ENCODE data around the gene TMEM132D. TPM values are rescaled to one million over a fixed set of nuclear protein-coding genes. Genes with fewer than 3 reads are reported as not detected.
"Not testable (repeated sequence)": the region's sequence is repeated elsewhere in the genome, so short reads cannot be mapped to it uniquely, and the experiment has no call there.

TMEM132D gene
- total and polyA plus RNA-seq, 4 donors: 0.01 to 0.14 (median 0.08) TPM

- TF ChIP-seq CTCF (IDR thresholded peaks at IDR 0.05; ENCODE audit: low read depth, low read length, missing input control) (no peak), ATF3 (IDR thresholded peaks at IDR 0.05) (no peak), FOXA2 (IDR thresholded peaks at IDR 0.05) (no peak), FOXA1 (IDR thresholded peaks at IDR 0.05) (no peak), RXRA (IDR thresholded peaks at IDR 0.05) (no peak), TAF1 (conservative IDR thresholded peaks at IDR 0.05) (no peak), SP1 (IDR thresholded peaks at IDR 0.05) (no peak), ZBTB33 (IDR thresholded peaks at IDR 0.05) (no peak)
These were observed 359.1 kb downstream of the TMEM132D start (continued) for GRCh38 chr12:129544716-129545115.

GRCh38 chr12:129540954-129541353 lies 362.9 kb downstream of the TMEM132D start:
- Histone ChIP-seq H3K4me1 (ENCODE audit: control insufficient read depth in 4 of 4, insufficient read depth in 4 of 4, low read length in 3 of 4) (no peaks in the 10 kb centered on the region), H3K9ac (ENCODE audit: low read depth in 1 of 2, low read length in 2 of 2) (no peak overlapping the region), H3K27me3 (ENCODE audit: control insufficient read depth in 4 of 4, insufficient read depth in 4 of 4, low read length in 3 of 4) (no peaks in the 10 kb centered on the region), H3K36me3 (ENCODE audit: control insufficient read depth in 4 of 4, insufficient read depth in 3 of 4, low read depth in 1 of 4, low read length in 3 of 4) (no peaks in the 10 kb centered on the region), H3K27ac (ENCODE audit: low read depth in 1 of 2, low read length in 2 of 2) (no peak overlapping the region), H3K4me3 (ENCODE audit: low read depth in 1 of 3, low read length in 3 of 3) (no peak overlapping the region), H3K9me3 (ENCODE audit: control insufficient read depth in 4 of 4, low read length in 3 of 4) (no peaks in the 10 kb centered on the region)
- 79% methylated on average over 5 of the region's 5 CpGs for WGBS
- TF ChIP-seq JUND (IDR thresholded peaks at IDR 0.05): no peak
- no peak for TF ChIP-seq ATF3 (IDR thresholded peaks at IDR 0.05)
- no peak for DNase-seq (ENCODE audit: low spot score)

GRCh38 chr12:129540249-129540648 lies 363.6 kb downstream of the TMEM132D start:
- whole genome bisulfite sequencing: 39% methylated on average over 3 of the region's 3 CpGs
- TF ChIP-seq SP1 (IDR thresholded peaks at IDR 0.05): no peak
- TF ChIP-seq HNF4G (IDR thresholded peaks at IDR 0.05): no peak

GRCh38 chr12:129538724-129539335 lies 365.0 kb downstream of the TMEM132D start:
- H3K4me1 ChIP-seq (ENCODE audit: control insufficient read depth in 4 of 4, insufficient read depth in 4 of 4, low read length in 3 of 4); H3K4me3 ChIP-seq (ENCODE audit: low read depth in 1 of 3, low read length in 3 of 3); H3K27ac ChIP-seq (ENCODE audit: low read depth in 1 of 2, low read length in 2 of 2); H3K9ac ChIP-seq (ENCODE audit: low read depth in 1 of 2, low read length in 2 of 2); H3K36me3 ChIP-seq (ENCODE audit: control insufficient read depth in 4 of 4, insufficient read depth in 3 of 4, low read depth in 1 of 4, low read length in 3 of 4); DNase-seq (ENCODE audit: low spot score); H3K27me3 ChIP-seq (ENCODE audit: control insufficient read depth in 4 of 4, insufficient read depth in 4 of 4, low read length in 3 of 4); H3K9me3 ChIP-seq (ENCODE audit: control insufficient read depth in 4 of 4, low read length in 3 of 4): not testable (repeated sequence)
- WGBS: 88% methylated on average over 15 of the region's 15 CpGs

More at GRCh38 chr12:129540249-129540648, 363.6 kb downstream of the TMEM132D start:
- Histone ChIP-seq H3K27ac (ENCODE audit: low read depth in 1 of 2, low read length in 2 of 2) (no peak overlapping the region), H3K36me3 (ENCODE audit: control insufficient read depth in 4 of 4, insufficient read depth in 3 of 4, low read depth in 1 of 4, low read length in 3 of 4) (no peaks in the 10 kb centered on the region), H3K4me1 (ENCODE audit: control insufficient read depth in 4 of 4, insufficient read depth in 4 of 4, low read length in 3 of 4) (no peaks in the 10 kb centered on the region), H3K27me3 (ENCODE audit: control insufficient read depth in 4 of 4, insufficient read depth in 4 of 4, low read length in 3 of 4) (peaks cover 0 to 2% (median 0%) of the 10 kb centered on the region in 4 donors), H3K9me3 (ENCODE audit: control insufficient read depth in 4 of 4, low read length in 3 of 4) (no peaks in the 10 kb centered on the region), H3K9ac (ENCODE audit: low read depth in 1 of 2, low read length in 2 of 2) (no peak overlapping the region), H3K4me3 (ENCODE audit: low read depth in 1 of 3, low read length in 3 of 3) (no peak overlapping the region)
- DNase-seq (ENCODE audit: low spot score): no peak

Measured in liver (tissue), 9 donors.